GM18508 (cell line): Measurements from ENCODE around the gene RPS23.

Experiments used
- ATAC-seq: cut with Tn5 transposase; IDR thresholded peaks from one replicate; pipeline ENCODE4 v1.9.1; 2021; ENCODE audit warnings: moderate number of reproducible peaks; ENCODE audit not compliant: insufficient read depth, unreplicated experiment

RPS23 gene

GRCh38 chr5:82252744-82253143 is 25.4 kb downstream of the RPS23 start:
- no peak for ATAC-seq

- no peak for ATAC-seq
These were observed 31.1 kb downstream of the RPS23 start for GRCh38 chr5:82246960-82247574.

GRCh38 chr5:82244854-82245635 is 33.1 kb downstream of the RPS23 start:
- no peak for ATAC-seq

GRCh38 chr5:82244151-82244550 is 34.0 kb downstream of the RPS23 start:
- ATAC-seq, result no peak

- ATAC-seq, result no peak
These were observed 43.3 kb downstream of the RPS23 start for GRCh38 chr5:82234885-82235284.

GRCh38 chr5:82225525-82226172 is 52.5 kb downstream of the RPS23 start:
- ATAC-seq, result peak; percentile 77
